H1 (cell line): Measurements from ENCODE around the gene CEP72. TPM values are rescaled to one million over a fixed set of nuclear protein-coding genes. Genes with fewer than 3 reads are reported as not detected.
A peak's percentile ranks its signal among the peaks of the same experiment; 100 is the strongest.

Experiments
- CTCF ChIA-PET: fragments of 300-600 bp; sonication (Branson Sonifier 250); formaldehyde crosslinking; loops from one replicate; lab custom pipeline; 2021; ENCODE audit not compliant: partially characterized antibody; lab: Charles Lee
- POLR2A ChIA-PET: fragments of 300-600 bp; sonication (Branson Sonifier 250); formaldehyde crosslinking; loops from one replicate; lab custom pipeline; 2021; ENCODE audit warnings: inconsistent platforms; ENCODE audit not compliant: partially characterized antibody; lab: Charles Lee
- DNase-seq, 2 experiments: peaks; one replicate each; pipeline versions ENCODE4 v3.0.0 to v3.0.0-alpha.2; 2010 to 2022; ENCODE audit warnings: low spot score in 2 of 2, low read depth in 1 of 2, mixed read lengths in 1 of 2
- FAIRE-seq: peaks from 2 replicates; lab custom pipeline; 2011; peaks lifted over from hg19 to GRCh38; lab: Jason Lieb, UNC
- H2AFZ ChIP-seq: 2 replicates; pipeline ENCODE4 v1.8.1; 2012; ENCODE audit warnings: low read length, inconsistent platforms
- H2AK5ac ChIP-seq: 2 replicates; pipeline ENCODE4 v1.6.1; 2013; ENCODE audit warnings: low read depth, low read length
- H2BK120ac ChIP-seq: replicated peaks from 2 replicates; pipeline ENCODE3; 2013; ENCODE audit warnings: low read depth, low read length, inconsistent platforms
- H2BK12ac ChIP-seq: 2 replicates; pipeline ENCODE4 v1.6.1; 2013; ENCODE audit warnings: low read depth, low read length
- H2BK15ac ChIP-seq: 2 replicates; pipeline ENCODE4 v1.6.1; 2013; ENCODE audit warnings: low read length
- H2BK20ac ChIP-seq: 2 replicates; pipeline ENCODE4 v1.6.1; 2013; ENCODE audit warnings: low read length
- H2BK5ac ChIP-seq: 2 replicates; pipeline ENCODE4 v1.6.1; 2013; ENCODE audit warnings: low read depth, low read length
- H3K14ac ChIP-seq: 2 replicates; pipeline ENCODE4 v1.6.1; 2013; ENCODE audit warnings: inconsistent platforms; ENCODE audit not compliant: insufficient read length
- H3K18ac ChIP-seq: 2 replicates; pipeline ENCODE4 v1.6.1; 2013; ENCODE audit warnings: low read length; ENCODE audit errors: extremely low read depth
- H3K23ac ChIP-seq: 2 replicates; pipeline ENCODE4 v1.6.1; 2013; ENCODE audit warnings: inconsistent platforms; ENCODE audit not compliant: insufficient read length
- H3K23me2 ChIP-seq: 2 replicates; pipeline ENCODE4 v1.6.1; 2013; ENCODE audit warnings: low read depth, low read length
- H3K27ac ChIP-seq: 2 replicates; pipeline ENCODE4 v1.6.1; 2011; ENCODE audit warnings: low read depth, low read length, inconsistent platforms
- H3K27me3 ChIP-seq, 4 experiments: replicated peaks in 1 of 4; 1 replicate in 1 of 4; 2 replicates in 3 of 4; pipeline versions ENCODE4 v1.6.1 to v1.8.1; 2011 to 2013; ENCODE audit warnings: low read length in 3 of 4, mild to moderate bottlenecking in 3 of 4, inconsistent platforms in 2 of 4, mixed read lengths in 2 of 4, moderate library complexity in 1 of 4; ENCODE audit not compliant: control insufficient read depth in 3 of 4, insufficient read depth in 3 of 4; ENCODE audit errors: extremely low read depth in 1 of 4
- H3K36me3 ChIP-seq, 4 experiments: 2 replicates each; pipeline versions ENCODE4 v1.6.1 to v1.8.1; 2011 to 2013; ENCODE audit warnings: mild to moderate bottlenecking in 4 of 4, low read length in 3 of 4, moderate library complexity in 2 of 4, control low read depth in 1 of 4, inconsistent platforms in 1 of 4; ENCODE audit not compliant: insufficient read depth in 4 of 4, control insufficient read depth in 2 of 4
- H3K4ac ChIP-seq: replicated peaks from 2 replicates; pipeline ENCODE3; 2013; ENCODE audit warnings: low read length, low read depth, mixed read lengths, inconsistent platforms; ENCODE audit not compliant: insufficient read length
- H3K4me1 ChIP-seq, 4 experiments: replicated peaks in 1 of 4; 1 replicate in 1 of 4; 2 replicates in 3 of 4; pipeline versions ENCODE4 v1.6.1 to v1.8.1; 2011 to 2013; ENCODE audit warnings: low read length in 3 of 4, inconsistent platforms in 2 of 4, mixed read lengths in 1 of 4; ENCODE audit not compliant: insufficient read depth in 4 of 4, control insufficient read depth in 3 of 4
- H3K4me2 ChIP-seq, 2 experiments: 2 replicates each; pipeline versions ENCODE4 v1.6.1 to v1.8.1; 2011 to 2013; ENCODE audit warnings: low read depth in 2 of 2, low read length in 2 of 2, control low read depth in 1 of 2, inconsistent platforms in 1 of 2, mild to moderate bottlenecking in 1 of 2; ENCODE audit not compliant: insufficient read depth in 1 of 2
- H3K4me3 ChIP-seq, 4 experiments: fragments of 200-600, 300-600 bp in 1 of 4; sonication (generic), shearing (Covaris generic), sonication (Bioruptor Twin) in 1 of 4; 2 replicates each; pipeline versions ENCODE4 v1.5.1 to v1.8.1; 2011 to 2016; ENCODE audit warnings: low read length in 4 of 4, low read depth in 3 of 4, control low read depth in 2 of 4, inconsistent platforms in 2 of 4, mild to moderate bottlenecking in 2 of 4, mixed read lengths in 1 of 4, moderate library complexity in 1 of 4; ENCODE audit not compliant: insufficient read depth in 2 of 4; ENCODE audit errors: extremely low read depth in 1 of 4
- H3K56ac ChIP-seq: replicated peaks from 2 replicates; pipeline ENCODE3; 2013; ENCODE audit warnings: low read depth, mild to moderate bottlenecking, mixed read lengths, low read length, inconsistent platforms; ENCODE audit not compliant: insufficient read length
- H3K79me1 ChIP-seq: 2 replicates; pipeline ENCODE4 v1.6.1; 2013; ENCODE audit warnings: low read depth, low read length, control low read depth
- H3K79me2 ChIP-seq, 2 experiments: 2 replicates each; pipeline versions ENCODE4 v1.6.1 to v1.8.1; 2012 to 2013; ENCODE audit warnings: low read length in 2 of 2, mild to moderate bottlenecking in 2 of 2, inconsistent platforms in 1 of 2; ENCODE audit not compliant: insufficient read depth in 2 of 2, control insufficient read depth in 1 of 2
- H3K9ac ChIP-seq, 4 experiments: replicated peaks in 1 of 4; 1 replicate in 1 of 4; 2 replicates in 3 of 4; pipeline versions ENCODE4 v1.6.1 to v1.8.1; 2011 to 2013; ENCODE audit warnings: low read depth in 3 of 4, low read length in 3 of 4, control low read depth in 2 of 4, mild to moderate bottlenecking in 2 of 4, moderate library complexity in 2 of 4, inconsistent platforms in 1 of 4; ENCODE audit errors: extremely low read depth in 1 of 4
- H3K9me3 ChIP-seq, 2 experiments: 2 replicates each; pipeline versions ENCODE4 v1.6.1 to v1.8.1; 2012 to 2013; ENCODE audit warnings: mild to moderate bottlenecking in 2 of 2, moderate library complexity in 2 of 2, control low read depth in 1 of 2, inconsistent platforms in 1 of 2, low read depth in 1 of 2, low read length in 1 of 2, mixed read lengths in 1 of 2; ENCODE audit not compliant: insufficient read depth in 2 of 2
- H4K20me1 ChIP-seq, 2 experiments: replicated peaks in 1 of 2; 2 replicates each; pipeline versions ENCODE3 to v1.8.1; 2011 to 2013; ENCODE audit warnings: inconsistent platforms in 2 of 2, low read length in 2 of 2, mild to moderate bottlenecking in 1 of 2; ENCODE audit not compliant: insufficient read depth in 2 of 2, control insufficient read depth in 1 of 2
- H4K5ac ChIP-seq: 2 replicates; pipeline ENCODE4 v1.6.1; 2013; ENCODE audit warnings: low read length, low read depth, mixed read lengths, inconsistent platforms; ENCODE audit not compliant: insufficient read length
- H4K8ac ChIP-seq: 2 replicates; pipeline ENCODE4 v1.8.0; 2013; ENCODE audit warnings: mild to moderate bottlenecking, moderate library complexity, low read length, inconsistent platforms; ENCODE audit not compliant: insufficient read depth; ENCODE audit errors: extremely low read depth
- H4K91ac ChIP-seq: replicated peaks from 2 replicates; pipeline ENCODE3; 2013; ENCODE audit warnings: low read length, mixed read lengths, inconsistent platforms; ENCODE audit not compliant: insufficient read length
- ATF2 ChIP-seq: IDR thresholded peaks from 2 replicates; pipeline ENCODE4 v1.6.1; 2012; ENCODE audit warnings: low read length, inconsistent platforms
- BCL11A ChIP-seq, 2 experiments: IDR thresholded peaks; one replicate each; pipeline ENCODE4 v1.6.1; 2011; ENCODE audit warnings: low read depth in 2 of 2, low read length in 2 of 2, mild to moderate bottlenecking in 2 of 2
- CTCF ChIP-seq, 3 experiments: IDR thresholded peaks; 1 replicate in 2 of 3; 2 replicates in 1 of 3; pipeline versions ENCODE4 v1.5.1 to v1.6.1; 2011; ENCODE audit warnings: low read length in 3 of 3, mild to moderate bottlenecking in 3 of 3, inconsistent platforms in 2 of 3, low read depth in 1 of 3, moderate library complexity in 1 of 3; ENCODE audit not compliant: insufficient read depth in 1 of 3; ENCODE audit errors: control extremely low read depth in 1 of 3
- HDAC2 ChIP-seq, 2 experiments: fragments of 300-600 bp in 1 of 2; sonication (generic) in 1 of 2; IDR thresholded peaks; 2 replicates each; pipeline ENCODE4 v1.6.1; 2011 to 2012; ENCODE audit warnings: low read depth in 2 of 2, low read length in 2 of 2, mild to moderate bottlenecking in 2 of 2, moderate library complexity in 2 of 2, borderline replicate concordance in 1 of 2, inconsistent platforms in 1 of 2
- MAX ChIP-seq: IDR thresholded peaks from 2 replicates; pipeline ENCODE4 v1.6.1; 2012; ENCODE audit warnings: inconsistent platforms
- PHF8 ChIP-seq: fragments of 200-600 bp; sonication (generic); conservative IDR thresholded peaks from 2 replicates; pipeline ENCODE4 v1.7.1; 2012; ENCODE audit warnings: low read depth, mild to moderate bottlenecking, inconsistent platforms, low read length, moderate library complexity
- RXRA ChIP-seq: IDR thresholded peaks from 2 replicates; pipeline ENCODE4 v1.6.1; 2011; ENCODE audit warnings: low read depth, mild to moderate bottlenecking, low read length, moderate library complexity; ENCODE audit not compliant: insufficient read depth
- SP4 ChIP-seq: IDR thresholded peaks from 2 replicates; pipeline ENCODE4 v1.6.1; 2012; ENCODE audit warnings: low read length, inconsistent platforms
- TEAD4 ChIP-seq: IDR thresholded peaks from 2 replicates; pipeline ENCODE4 v1.6.1; 2012; ENCODE audit warnings: low read depth, low read length, inconsistent platforms, mixed read lengths
- WGBS, 2 experiments: shearing (Covaris generic) in 1 of 2; methylation state at CpG; one replicate each; pipeline versions ENCODE4 v1.1.6 to v1.1.7; 2013 to 2015; ENCODE audit warnings: low lambda C conversion rate in 2 of 2, mixed read lengths in 2 of 2, inconsistent platforms in 1 of 2, low coverage in 1 of 2, missing lambda C conversion rate in 1 of 2; ENCODE audit not compliant: insufficient replicate concordance in 2 of 2, insufficient coverage in 1 of 2, insufficient read length in 1 of 2; ENCODE audit errors: extremely low coverage in 1 of 2, missing lambda C conversion rate in 1 of 2; 5-methylcytosine and 5-hydroxymethylcytosine counted together
- polyA plus RNA-seq, 7 experiments: library from polyadenylated mRNA; depleted of rRNA in 3 of 7; stranded (reverse) in 5 of 7; unstranded in 2 of 7; fragments of >200 nt in 5 of 7; fragments of 200-250 nt in 2 of 7; gene quantifications; 1 replicate in 5 of 7; 2 replicates in 1 of 7; 4 replicates in 1 of 7; pipeline versions ENCODE4 v1.2.1 to v1.2.3, GENCODE V29; 2011 to 2013; ENCODE audit warnings: missing spikeins in 2 of 7, mixed read lengths in 2 of 7
- total RNA-seq: library from RNA; stranded (reverse); fragmentation: NEBNext Ultra II Directional; extraction: Animal tissue kit (Norgen Biotek cat#: 25700); gene quantifications from 2 replicates; pipeline ENCODE4 v1.2.1, GENCODE V29; 2021

The CEP72 gene
- total and polyA plus RNA-seq, 2 of the 8 experiments (the other 6 are each of a cell fraction or from before 2014, with no cell fraction given): 13.1 to 19.6 TPM

- H2AK5ac ChIP-seq: no peak overlapping the region
- H4K8ac ChIP-seq: no peak overlapping the region
- H3K36me3 ChIP-seq: peaks cover 13 to 36% (median 32%) of the 10 kb centered on the region in 4 experiments
- no peak overlapping the region for H4K91ac ChIP-seq
- H3K4me2 ChIP-seq: no peak overlapping the region
- H3K9ac ChIP-seq: no peak overlapping the region
- H3K79me1 ChIP-seq: peaks cover 17% of the 10 kb centered on the region
- 93% methylated on average over 15 of the region's 20 CpGs; no CpG with 5 or more reads in 1 of the 2 experiments for WGBS, 2 experiments
- FAIRE-seq: no peak
- no peak overlapping the region for H2BK15ac ChIP-seq
- no peak overlapping the region for H2BK20ac ChIP-seq
- H3K14ac ChIP-seq: no peak overlapping the region
- no peaks in the 10 kb centered on the region for H3K4me1 ChIP-seq
- H3K4ac ChIP-seq: no peak overlapping the region
- CTCF ChIA-PET: interaction anchor here (1.6 kb wide), 1 partner anchor 91 kb away, joined by 5 read pairs; no protein-coding TSS in a partner anchor
- H3K56ac ChIP-seq: no peak overlapping the region
- H2BK12ac ChIP-seq: no peak overlapping the region
- H4K5ac ChIP-seq: no peak overlapping the region
- no peak overlapping the region for H3K23ac ChIP-seq
- peak in 1 of 2 experiments; percentile 23 for DNase-seq
- H3K23me2 ChIP-seq: no peaks in the 10 kb centered on the region; the same call in 1 of the 2 replicates
- no peak overlapping the region for H2AFZ ChIP-seq
- no peak overlapping the region for H3K27ac ChIP-seq
- no peaks in the 10 kb centered on the region for H3K9me3 ChIP-seq
- no peaks in the 10 kb centered on the region for H3K27me3 ChIP-seq
- no peak overlapping the region for H2BK120ac ChIP-seq
- no peak overlapping the region for H3K4me3 ChIP-seq
- H4K20me1 ChIP-seq: peaks cover 5 to 17% of the 10 kb centered on the region in 2 experiments
- POLR2A ChIA-PET: no interaction called here
- peaks cover 7 to 29% of the 10 kb centered on the region in 2 experiments for H3K79me2 ChIP-seq
- H3K18ac ChIP-seq: no peak overlapping the region
- H2BK5ac ChIP-seq: no peak overlapping the region
- TF ChIP-seq SP4 (no peak), HDAC2 (IDR thresholded peaks at IDR 0.05; ENCODE audit: borderline replicate concordance in 1 of 2, low read depth in 2 of 2, low read length in 2 of 2) (no peak), RXRA (no peak), MAX (no peak), PHF8 (no peak), CTCF (IDR thresholded peaks at IDR 0.05; ENCODE audit: control extremely low read depth in 1 of 3, insufficient read depth in 1 of 3, low read depth in 1 of 3, low read length in 3 of 3) (no peak), ATF2 (no peak), BCL11A (IDR thresholded peaks at IDR 0.05; ENCODE audit: low read depth in 2 of 2, low read length in 2 of 2) (no peak), TEAD4 (no peak)
Measured at GRCh38 chr5:620152-620551, 8.0 kb downstream of the CEP72 start.
